ENCODE measurements around the gene SLC12A3.
A peak's percentile ranks its signal among the peaks of the same experiment; 100 is the strongest.
"Not testable (repeated sequence)": the region's sequence is repeated elsewhere in the genome, so short reads cannot be mapped to it uniquely, and the experiment has no call there.

The SLC12A3 gene

DNA sequence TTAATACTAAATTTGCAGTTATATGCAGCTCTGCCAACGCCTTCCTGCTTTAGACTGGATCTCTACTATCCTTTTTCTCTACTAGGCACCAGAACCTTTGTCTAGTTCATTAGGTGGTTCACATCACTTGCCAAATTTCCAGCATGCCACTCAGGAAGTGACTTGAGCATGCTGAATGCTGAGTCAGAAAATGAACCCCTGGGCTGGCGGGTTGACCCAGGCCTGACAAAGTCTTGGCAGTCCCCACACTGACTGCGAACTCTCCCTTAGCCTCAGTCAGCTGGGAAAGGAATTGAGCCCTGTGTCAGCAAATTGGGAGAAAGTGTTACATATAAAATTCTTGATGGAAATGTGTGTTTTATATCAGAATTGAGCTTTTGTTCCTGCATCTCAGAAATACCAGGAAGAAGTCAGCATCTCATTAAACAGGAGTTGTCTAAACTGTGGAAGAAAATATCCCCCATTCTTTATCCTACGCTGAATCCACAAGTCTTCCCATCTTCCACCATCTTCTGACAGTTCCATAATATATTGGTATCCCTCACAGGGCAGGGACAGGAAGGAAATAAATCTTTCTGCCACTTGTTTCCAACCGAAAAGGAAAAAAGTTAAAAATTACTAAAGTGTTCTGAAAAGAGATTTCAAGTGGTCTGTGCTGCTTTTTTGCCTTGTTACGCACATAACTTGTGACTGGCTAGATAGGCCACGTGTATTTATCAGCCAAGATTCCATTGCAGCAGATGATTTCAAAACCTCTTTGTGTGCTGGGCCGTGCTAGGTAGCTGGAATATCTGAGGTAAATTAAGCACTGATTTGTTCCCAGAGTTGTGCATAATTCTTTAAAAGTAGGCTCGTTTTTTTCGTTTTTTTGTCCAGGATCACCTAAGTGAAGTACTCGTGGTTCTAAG is 16.7 kb upstream of the SLC12A3 start:
- peak; percentile 90 for DNase-seq (ENCODE audit: low read depth)

DNA sequence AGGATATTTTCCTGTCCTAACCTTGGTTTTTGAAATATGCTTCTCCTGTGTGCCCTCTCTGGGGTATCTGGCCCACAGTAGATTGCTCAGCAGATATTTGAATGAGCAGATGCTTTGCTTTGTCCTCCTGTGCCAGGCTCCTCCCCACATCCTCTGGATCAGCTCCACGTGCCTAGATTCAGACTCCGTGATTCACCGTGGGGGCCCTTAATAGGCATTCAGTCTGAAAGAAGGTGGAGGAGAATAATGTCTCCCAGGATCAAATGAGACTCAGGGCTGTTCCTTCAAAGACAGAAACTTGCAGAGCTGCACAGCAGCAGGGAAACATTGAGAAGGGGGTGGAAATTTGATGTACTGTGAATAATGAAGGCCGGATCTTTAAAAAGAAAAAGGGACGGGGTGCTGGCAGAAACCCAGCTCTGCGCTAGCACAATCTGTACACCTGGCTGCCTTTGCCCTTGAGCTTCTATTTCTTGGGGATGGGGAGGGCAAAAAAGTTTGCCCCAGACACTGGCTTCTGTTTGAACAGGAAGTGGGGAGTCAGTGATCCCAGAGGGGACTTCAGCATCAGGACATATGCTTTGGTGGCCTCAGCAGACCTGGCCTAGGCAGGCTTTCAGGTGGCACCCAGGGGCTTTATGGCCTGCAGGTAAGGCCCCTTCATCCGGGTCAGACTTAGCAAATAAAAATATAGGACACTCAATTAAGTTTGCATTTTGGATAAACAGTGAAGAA is 15.9 kb upstream of the SLC12A3 start:
- DNase-seq (ENCODE audit: low read depth): peak; percentile 93

DNA sequence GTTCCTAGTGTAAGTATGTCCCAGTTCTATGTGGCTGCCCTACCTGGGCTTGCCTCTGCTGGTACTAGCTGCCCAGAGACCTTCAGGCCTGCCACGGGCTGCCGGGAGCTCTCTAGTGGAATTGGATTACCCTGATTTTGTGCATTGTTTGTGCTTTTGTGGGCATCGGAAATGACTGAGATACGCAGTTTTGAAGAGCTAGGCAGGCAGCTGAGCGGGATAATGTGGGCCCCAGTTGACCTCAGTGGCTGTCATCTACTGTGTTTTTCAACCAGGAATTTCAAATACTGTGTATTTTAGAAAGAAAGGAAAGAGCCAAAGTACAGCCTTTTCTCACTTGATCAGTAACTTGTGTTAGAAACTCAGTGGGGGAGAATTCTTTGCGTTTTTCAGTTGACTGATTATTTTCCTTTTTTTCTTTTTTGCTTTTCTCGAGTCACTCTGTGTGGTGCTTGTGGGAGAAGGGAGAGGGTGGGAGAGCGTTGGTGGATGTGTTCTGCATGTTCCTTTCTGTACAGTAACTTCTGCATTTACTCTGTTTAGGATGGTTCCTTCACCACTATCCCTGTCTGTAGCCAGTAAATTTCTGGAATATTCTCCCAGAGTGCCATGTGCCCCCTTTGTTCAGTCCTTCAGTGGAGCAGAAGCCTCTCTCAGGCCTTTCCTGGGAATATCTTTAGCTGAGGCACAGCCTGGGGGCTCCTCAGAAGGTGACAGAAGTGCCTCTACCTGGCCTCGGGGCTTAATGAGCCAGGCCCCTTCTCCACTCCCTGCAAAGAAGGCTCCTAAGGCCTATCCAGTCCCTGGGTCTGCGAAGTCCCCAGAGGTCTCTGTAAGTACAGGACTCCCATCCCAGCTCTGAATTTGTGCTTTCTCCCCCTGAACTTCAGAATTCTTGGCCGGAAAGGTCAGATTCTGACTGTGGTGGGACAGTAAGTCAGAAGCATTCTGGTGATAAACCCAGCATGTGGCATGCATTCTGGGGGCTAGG is 15.0 kb upstream of the SLC12A3 start:
- no peak for DNase-seq (ENCODE audit: low read depth)

DNA sequence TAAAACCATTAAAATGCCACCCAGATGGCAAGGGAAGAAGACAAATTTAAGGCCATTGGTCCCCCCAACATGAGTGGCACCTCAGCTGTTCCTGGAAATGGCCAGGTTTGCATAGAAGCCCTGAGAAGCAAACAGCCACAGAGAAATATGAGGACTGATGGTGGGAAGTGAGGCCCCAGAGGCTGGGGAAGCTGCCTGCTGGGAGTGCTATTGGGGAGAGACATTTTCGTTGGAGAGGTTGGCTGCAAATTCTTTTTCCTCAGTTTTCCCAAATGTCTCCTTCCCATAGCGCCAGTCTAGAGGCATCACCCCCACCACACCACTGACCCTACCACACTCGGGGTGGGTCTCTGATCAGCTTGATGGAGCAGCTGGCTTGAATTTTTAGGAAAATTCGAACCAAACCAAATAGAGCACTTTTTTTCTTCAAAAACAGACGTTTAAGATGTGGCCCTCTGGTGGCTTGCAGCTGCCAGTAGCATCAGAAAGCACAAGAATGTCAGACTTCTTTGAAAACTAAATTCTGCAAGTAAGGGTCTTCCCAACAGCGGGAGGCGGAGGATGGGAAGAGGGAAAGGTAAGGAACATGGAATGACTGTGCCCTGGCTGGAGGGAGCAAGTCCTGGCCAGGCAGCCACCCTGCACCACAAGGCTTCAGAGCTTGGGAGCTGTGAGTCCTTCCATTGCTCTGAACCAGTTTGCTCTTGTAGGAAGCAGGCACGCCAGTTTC is 13.2 kb upstream of the SLC12A3 start:
- peak; percentile 58 for DNase-seq (ENCODE audit: low read depth)

DNA sequence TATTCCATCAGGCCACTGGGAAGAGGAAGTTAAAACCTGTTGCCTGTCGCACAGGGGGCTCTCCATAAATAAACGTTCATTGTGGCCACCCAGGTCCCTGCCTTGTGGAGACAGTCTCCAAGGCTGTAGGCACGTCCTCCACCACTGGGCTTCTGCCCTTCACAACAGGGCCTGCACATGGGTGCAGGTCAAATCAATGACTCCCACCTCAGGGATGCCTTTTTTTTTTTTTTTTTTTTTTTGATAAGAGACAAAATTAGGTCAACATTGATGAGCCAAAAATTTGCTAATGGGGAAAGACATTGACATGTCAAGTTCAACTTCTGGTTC is 12.6 kb upstream of the SLC12A3 start:
- DNase-seq (ENCODE audit: low read depth): no peak

DNA sequence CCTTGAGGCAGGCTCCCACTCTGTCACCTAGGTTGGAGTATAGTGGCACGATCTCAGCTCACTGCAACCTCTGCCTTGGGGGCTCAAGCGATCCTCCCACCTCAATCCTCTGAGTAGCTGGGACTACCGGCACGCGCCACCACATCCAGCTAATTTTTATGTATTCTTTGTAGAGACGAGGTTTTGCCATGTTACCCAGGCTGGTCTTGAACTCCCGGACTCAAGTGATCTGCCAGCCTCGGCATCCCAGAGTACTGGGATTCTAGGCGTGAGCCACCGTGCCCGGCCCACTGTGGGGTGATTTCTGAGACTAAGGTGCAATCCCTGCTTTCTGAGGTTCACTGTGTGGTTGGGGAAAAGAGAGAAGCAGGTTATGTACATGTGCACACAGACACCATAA is 12.0 kb upstream of the SLC12A3 start:
- DNase-seq (ENCODE audit: low read depth): no peak

DNA sequence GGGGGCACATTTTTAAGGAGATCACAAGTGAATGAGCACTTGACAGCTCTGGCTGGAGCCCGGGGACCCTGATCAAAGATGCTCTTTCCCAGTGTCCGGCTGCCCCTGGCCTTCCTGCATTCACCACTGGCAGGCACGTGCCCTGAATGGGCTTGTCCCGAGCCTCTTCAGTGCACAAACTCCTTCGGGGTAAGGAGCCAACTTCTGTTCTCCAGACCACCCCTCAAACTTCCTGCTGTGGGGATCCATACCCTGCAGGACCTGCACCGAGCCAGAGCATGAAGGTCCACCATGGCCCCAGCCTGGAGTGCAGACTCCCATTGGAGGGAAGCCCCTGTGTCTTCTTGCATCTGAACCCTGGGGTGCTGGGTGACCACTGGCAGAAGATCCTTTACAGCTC is 9.8 kb upstream of the SLC12A3 start:
- DNase-seq (ENCODE audit: low read depth): no peak

DNA sequence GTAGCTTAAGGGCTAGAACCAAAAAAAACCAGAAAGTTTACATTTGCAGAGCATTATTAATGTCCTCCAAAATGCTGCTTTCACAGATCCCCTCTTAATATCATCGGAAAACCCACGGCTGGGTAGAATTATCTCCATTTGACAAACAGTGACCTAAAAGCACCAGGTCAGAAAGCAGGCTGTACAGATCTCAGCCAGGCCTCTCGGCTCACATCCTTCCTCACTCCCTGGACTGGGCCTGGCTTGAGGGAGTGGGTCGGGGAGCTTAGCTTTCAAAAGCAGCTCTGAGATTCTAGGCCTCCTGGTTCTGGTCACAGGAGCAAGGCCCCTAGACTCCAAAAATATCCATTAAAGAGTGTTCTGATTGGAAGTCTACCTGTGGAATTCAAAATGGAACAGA is 9.1 kb upstream of the SLC12A3 start:
- no peak for DNase-seq (ENCODE audit: low read depth)

DNA sequence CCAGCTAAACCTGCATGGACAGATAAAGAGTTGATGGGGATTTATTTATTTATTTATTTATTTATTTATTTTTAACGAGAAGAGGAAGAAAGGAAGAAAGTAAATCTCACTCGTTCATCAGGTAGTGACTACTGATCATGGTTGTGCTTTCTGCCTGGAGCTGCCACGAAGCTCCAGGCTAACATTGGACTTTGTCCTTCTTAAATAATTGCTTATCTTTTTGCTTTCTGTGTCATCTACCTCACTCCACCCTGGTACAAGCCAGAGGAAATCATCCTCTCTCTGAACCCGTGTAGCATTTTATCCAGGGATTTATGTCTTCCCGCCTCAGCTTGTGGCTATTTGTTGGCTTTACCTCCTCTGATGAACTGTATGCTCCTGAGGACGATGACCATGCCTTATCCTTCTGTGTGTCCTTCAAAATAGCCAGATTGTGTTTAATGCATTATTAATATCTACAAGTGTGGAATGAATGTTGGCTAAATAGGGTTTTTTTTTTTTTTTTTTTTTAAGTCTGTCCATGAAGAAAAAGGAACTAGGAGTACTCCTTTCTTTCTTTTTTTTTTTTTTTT is 8.0 kb upstream of the SLC12A3 start:
- no peak for DNase-seq (ENCODE audit: low read depth)

DNA sequence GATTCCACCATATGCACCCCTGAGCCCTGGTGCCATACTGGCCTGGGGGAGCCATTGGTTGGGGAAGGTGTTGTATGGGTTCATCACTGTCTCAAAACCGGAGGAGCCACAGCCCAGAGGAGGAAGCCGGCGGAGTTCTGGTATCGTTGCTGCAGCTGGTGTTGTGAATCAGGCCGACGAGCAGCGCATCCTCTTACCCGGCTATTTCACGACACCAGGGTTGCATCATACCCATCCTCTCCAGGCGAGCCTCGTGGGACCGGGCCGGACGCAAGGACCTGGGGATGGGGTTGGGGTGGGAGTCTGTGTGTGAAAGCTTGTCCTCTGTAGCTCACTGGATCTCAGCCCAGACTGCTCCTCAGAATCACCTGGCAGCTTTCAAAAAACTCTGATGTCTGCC is 6.6 kb upstream of the SLC12A3 start:
- no peak for DNase-seq (ENCODE audit: low read depth)

DNA sequence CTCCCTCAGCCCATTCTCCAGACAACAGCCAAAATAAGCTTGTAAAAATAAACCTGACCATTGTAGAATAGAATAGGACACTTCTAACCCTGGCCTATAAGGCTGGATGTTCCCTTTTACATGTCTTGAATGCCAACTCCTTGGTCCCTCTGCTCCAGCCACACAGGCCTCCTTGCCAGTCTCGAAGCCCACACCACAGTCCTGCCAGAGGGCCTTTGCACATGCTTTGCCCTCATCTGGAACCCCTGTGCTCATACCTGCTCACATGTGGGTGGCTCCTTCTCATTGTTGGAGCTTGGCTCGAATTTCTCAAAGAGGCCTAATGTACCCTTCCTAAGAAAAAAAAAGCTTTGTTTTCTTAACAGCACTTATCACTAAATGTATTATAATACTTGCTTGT is 5.4 kb upstream of the SLC12A3 start:
- no peak for DNase-seq (ENCODE audit: low read depth)

DNA sequence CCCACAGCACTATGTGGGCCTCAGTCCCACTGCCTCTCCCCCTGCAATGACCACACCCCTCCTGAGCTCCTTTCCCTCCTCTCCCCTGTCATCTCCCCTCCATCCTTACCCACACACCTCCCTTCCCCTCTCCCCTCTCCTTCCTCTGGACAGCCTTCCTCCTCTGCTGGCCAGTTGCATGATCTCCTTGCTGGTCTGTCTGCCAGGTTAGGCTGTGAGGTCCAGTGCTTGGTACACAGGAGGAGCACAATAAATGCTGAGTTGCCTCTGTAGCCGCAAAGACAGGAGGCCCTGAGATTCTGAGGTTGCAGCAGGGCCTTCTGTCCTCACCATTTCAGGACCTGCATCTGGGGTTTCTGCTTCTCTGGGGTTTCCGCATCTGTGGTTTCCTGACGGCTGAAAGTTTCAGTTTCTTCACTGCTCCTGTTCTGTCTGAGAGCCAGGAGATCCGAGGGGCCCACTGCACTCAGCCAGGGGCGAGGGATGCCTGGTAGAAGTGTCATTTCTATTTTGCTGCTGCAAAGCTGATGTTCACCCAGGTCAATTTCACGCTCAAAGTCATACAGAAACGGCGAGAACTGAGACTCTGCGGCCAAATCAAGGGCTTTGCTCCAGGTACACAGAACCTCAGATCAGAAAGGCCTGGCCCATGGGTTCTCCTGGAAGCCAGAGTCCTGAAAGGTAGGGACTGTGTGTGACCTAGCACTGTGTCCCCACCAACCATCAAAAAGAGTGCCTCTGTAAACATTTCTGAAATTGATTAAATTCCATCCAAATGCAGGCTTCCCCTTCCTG is 4.6 kb upstream of the SLC12A3 start:
- no peak for DNase-seq (ENCODE audit: low read depth)

DNA sequence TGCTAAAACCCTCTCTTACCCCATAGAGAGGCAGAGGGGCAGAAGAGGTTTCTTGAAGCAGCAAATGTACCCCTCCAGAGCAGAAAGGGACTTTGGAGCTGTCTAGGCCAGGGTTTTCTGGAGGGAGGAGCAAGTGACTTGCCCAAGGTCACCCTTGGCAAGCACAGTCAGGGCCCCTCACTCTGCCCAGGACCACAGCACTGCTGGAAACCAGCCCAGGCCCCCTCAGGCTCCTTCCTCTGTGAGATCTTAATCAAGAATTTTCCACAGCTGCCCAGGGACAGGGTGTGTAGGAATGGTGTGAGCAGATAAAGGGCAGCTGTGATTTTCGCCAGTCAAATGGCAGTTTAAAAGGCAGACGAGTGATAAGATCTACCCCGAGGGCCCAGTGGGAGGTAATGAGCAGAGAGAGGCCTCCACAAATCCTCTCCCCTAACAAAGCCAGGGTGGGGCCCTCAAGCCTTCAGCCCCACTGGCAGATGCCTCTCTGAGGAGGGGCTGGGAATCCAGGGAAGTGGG is 3.9 kb upstream of the SLC12A3 start:
- DNase-seq (ENCODE audit: low read depth): no peak

DNA sequence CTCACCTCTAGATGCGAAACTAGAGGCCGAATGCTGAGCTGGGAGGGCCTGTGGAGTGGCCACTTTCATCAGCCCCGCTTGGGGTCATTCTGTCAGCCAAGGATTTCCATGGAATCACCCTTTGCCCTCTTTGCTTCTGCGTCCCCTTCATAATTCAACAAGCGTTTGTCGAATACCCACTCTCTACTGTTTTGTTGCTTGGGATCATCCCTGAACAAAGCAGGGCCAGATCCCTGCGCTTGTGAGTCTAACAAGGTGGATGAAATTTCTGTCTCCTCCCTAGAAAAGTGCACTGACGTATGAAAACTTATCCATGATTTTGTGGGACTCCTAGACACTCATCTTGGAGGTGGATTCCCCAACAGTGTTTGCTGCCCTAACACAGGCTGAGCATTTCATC is 3.3 kb upstream of the SLC12A3 start:
- no peak for DNase-seq (ENCODE audit: low read depth)

DNA sequence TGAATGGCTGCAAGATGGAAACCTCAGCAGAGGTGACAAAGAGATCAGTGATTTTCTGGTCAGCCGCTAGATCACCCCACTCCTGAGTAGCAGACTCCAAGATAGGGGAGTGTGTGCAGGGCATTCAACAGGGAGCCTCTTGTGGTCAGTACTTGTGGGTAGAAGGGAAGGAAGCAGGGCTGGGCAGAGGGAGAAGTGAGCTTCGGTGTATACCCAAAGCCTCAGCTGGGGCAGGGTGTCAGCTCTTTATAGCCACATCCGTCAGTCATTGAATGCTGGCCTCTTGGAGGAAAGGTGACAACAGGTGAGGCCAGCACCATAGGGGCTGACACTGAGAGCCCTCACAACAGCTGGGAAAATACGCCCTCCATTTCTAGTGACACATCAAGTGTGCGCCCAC is 2.2 kb upstream of the SLC12A3 start:
- no peak for DNase-seq (ENCODE audit: low read depth)

DNA sequence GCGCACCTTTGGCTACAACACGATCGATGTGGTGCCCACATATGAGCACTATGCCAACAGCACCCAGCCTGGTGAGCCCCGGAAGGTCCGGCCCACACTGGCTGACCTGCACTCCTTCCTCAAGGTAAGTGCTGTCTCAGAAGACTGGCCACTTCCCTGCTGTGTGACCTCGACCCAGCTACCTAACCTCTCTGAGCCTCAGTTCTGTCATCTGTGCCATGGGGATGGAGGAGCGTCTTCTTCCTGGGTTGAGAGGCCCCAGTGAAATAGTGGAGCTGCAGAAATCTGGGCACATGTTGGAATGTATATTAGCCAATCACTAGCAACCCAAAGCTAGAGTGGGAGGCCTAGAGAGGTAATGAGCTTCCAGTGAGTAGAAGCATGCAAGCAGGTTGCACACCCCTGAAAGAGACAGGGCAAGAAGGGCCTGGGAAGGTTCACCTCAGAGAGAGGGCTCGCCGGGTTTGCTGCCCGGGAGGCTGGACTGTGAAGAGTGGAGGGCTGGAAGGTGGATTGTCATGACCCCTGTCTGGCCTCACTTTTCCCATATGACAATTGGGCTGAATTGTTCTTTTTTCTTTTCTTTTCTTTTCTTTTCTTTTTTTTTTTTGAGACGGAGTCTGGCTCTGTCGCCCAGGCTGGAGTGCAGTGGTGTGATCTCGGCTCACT is 521 bp downstream of the SLC12A3 start:
- no peak for DNase-seq (ENCODE audit: low read depth)

DNA sequence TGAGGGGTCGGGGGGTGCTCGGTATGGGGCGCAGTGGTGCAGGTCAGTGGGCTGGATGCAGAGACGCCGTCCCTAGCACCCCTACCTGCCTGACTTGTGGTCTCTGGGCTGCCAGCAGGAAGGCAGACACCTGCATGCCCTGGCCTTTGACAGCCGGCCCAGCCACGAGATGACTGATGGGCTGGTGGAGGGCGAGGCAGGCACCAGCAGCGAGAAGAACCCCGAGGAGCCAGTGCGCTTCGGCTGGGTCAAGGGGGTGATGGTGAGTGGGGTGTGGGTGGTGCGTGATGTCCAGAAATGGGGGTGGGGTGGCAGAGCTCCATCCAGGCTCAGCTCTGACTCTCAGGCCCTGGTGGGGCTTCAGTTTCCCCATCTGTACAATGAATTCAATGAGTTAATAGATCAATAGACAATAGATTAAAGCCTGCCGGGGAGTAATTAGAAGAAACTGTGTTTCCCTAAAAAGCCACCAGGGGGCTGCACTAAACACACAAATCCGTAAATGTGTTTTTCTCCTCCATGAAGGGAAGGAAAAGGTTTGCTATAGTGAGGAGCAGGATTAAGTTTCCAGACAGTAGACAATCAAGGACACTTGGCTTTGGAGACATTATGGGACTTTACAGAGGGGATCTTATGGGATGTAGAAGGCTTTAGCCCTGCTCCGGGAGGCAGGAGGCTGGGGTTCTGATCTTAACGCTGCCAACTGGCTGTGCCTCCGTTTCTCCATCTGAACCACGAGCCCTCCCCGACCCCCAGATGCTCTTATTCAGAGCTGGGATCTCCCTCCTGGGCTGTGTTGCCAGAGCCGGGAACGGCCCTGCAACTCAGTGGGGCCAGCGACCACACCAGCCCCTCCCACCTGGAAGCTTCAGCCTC is 2.2 kb downstream of the SLC12A3 start:
- peak; percentile 79 for DNase-seq (ENCODE audit: low read depth)

DNA sequence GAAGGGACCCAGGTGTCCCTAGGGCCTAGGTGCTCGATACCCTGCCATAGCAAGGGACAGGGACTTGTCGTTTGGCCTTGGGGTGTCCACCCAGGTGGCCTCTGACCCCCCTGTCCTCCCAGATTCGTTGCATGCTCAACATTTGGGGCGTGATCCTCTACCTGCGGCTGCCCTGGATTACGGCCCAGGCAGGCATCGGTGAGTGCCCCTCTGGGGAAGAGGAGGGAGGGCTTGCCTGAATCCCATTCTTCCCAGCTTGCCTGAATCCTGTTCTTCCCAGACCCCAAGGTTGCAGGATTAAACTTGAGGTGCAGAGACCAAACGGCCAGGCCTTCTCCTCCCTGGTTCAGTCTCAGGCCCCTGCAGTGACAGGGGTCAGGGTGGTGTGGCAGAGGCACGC is 3.2 kb downstream of the SLC12A3 start:
- no peak for DNase-seq (ENCODE audit: low read depth)

DNA sequence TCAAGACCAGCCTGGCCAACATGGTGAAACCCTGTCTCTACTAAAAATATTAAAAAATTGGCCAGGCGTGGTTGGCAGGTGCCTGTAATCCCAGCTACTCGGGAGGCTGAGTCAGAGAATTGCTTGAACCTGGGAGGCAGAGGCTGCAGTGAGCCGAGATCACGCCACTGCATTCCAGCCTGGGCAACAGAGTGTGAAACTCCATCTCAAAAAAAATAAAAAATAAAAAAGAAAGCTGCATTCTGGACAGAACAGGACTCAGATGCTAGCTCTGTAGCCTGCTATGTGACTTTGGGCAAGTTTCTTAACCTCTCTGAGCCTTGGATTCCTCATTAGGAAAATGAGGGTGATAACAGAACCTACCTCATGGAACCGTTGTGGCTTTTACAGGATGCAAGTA is 3.8 kb downstream of the SLC12A3 start:
- not testable (repeated sequence) for DNase-seq (ENCODE audit: low read depth)
